Measurements from ENCODE around the gene ATP6V1G2. TPM values are rescaled to one million over a fixed set of nuclear protein-coding genes. Genes with fewer than 3 reads are reported as not detected.

ATP6V1G2 gene
- total RNA-seq, 1 donor from 2014 or later = 6.8 TPM

DNA sequence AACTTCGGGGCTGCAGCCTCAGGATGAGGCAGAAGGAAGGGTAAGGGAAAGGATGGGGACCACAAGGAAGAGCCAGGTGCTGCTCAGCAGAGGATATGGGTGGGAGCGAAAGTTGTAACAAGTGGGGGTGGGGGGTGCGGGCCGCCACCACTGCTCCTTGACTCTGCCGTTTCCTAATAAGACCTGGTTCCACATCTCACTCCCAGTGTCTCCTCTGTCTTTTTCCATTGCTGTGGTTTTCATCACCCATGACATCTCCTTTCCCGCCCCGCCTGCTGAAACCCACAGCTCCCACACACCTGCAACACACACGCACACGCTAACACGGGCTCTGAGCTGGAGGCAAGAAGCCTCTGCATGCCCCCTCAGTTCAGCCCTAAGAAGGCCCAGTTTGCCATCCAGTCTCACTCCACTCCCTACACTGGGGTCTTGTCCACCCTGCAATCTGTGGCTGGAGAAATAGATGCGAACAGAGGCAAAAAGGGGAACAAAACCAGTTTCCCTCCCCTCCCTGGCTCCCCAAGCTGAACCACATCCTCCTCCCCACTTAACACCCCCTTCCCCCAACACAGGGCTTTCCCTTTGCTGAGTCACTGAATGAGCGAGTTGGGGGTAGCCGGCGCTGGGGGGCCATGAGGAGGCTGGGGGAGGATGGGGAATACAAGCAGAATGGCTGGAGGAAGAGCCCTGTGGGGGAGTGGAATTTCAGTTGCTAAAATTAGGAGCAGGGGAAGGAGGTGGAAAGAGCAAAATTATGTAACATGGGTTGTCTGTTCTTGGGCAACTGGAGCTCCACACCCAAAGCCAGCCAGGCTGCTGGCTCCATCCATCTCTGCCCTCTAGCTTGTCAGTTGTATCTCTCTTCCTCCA, 12.5 kb upstream of the ATP6V1G2 start:
- Histone ChIP-seq H3K4me2 (no peak overlapping the region), H3K36me3 (no peaks in the 10 kb centered on the region), H2AFZ (replicated peaks) (no peak overlapping the region), H3K79me2 (ENCODE audit: low read depth) (peaks cover 3% of the 10 kb centered on the region), H3K27me3 (no peaks in the 10 kb centered on the region), H3F3A (ENCODE audit: low read depth) (no peaks in the 10 kb centered on the region), H3K4me3 (no peak overlapping the region), H3K9ac (no peak overlapping the region), H3K9me3 (ENCODE audit: low read depth) (no peaks in the 10 kb centered on the region), H3K4me1 (no peaks in the 10 kb centered on the region), H3K27ac (no peak overlapping the region), H4K20me1 (ENCODE audit: low read depth) (no peaks in the 10 kb centered on the region)
- Mint-ChIP-seq H3K4me3 (no peak overlapping the region), H3K27ac (no peak overlapping the region), H3K9me3 (no peaks in the 10 kb centered on the region), H3K4me1 (no peaks in the 10 kb centered on the region), H3K27me3 (ENCODE audit: insufficient read depth, low read depth) (no peaks in the 10 kb centered on the region), H3K36me3 (peaks cover 12% of the 10 kb centered on the region)
- no peak for TF ChIP-seq EZH2phosphoT487 (IDR thresholded peaks at IDR 0.05)
- no peak for TF ChIP-seq EZH2 (IDR thresholded peaks at IDR 0.05)
- TF ChIP-seq, protein P1, sequence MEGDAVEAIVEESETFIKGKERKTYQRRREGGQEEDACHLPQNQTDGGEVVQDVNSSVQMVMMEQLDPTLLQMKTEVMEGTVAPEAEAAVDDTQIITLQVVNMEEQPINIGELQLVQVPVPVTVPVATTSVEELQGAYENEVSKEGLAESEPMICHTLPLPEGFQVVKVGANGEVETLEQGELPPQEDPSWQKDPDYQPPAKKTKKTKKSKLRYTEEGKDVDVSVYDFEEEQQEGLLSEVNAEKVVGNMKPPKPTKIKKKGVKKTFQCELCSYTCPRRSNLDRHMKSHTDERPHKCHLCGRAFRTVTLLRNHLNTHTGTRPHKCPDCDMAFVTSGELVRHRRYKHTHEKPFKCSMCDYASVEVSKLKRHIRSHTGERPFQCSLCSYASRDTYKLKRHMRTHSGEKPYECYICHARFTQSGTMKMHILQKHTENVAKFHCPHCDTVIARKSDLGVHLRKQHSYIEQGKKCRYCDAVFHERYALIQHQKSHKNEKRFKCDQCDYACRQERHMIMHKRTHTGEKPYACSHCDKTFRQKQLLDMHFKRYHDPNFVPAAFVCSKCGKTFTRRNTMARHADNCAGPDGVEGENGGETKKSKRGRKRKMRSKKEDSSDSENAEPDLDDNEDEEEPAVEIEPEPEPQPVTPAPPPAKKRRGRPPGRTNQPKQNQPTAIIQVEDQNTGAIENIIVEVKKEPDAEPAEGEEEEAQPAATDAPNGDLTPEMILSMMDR (IDR thresholded peaks at IDR 0.05) = no peak
- DNase-seq (ENCODE audit: low spot score) = no peak

DNA sequence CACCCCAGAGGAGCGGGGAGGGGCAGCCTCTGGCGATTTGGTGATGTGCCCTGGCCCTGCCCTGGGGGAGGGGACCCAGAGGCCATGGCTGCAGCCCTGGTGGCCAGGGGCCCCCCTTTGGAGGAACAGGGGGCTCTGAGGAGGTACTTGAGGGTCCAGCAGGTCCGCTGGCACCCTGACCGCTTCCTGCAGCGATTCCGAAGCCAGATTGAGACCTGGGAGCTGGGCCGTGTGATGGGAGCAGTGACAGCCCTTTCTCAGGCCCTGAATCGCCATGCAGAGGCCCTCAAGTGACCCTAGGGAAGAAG, 11.9 kb upstream of the ATP6V1G2 start:
- DNase-seq (ENCODE audit: low spot score) = no peak
- Histone ChIP-seq H3K9me3 (ENCODE audit: low read depth) (no peaks in the 10 kb centered on the region), H4K20me1 (ENCODE audit: low read depth) (no peaks in the 10 kb centered on the region), H3K4me1 (no peaks in the 10 kb centered on the region), H3K4me3 (no peak overlapping the region), H2AFZ (replicated peaks) (no peak overlapping the region), H3K27me3 (no peaks in the 10 kb centered on the region), H3K27ac (no peak overlapping the region), H3K79me2 (ENCODE audit: low read depth) (peaks cover 3% of the 10 kb centered on the region), H3K9ac (no peak overlapping the region), H3K4me2 (no peak overlapping the region), H3F3A (ENCODE audit: low read depth) (no peaks in the 10 kb centered on the region), H3K36me3 (no peaks in the 10 kb centered on the region)
- Mint-ChIP-seq H3K27ac (no peak overlapping the region), H3K4me1 (no peaks in the 10 kb centered on the region), H3K27me3 (ENCODE audit: insufficient read depth, low read depth) (no peaks in the 10 kb centered on the region), H3K36me3 (peaks cover 12% of the 10 kb centered on the region), H3K4me3 (no peak overlapping the region), H3K9me3 (no peaks in the 10 kb centered on the region)
- no peak for TF ChIP-seq EZH2 (IDR thresholded peaks at IDR 0.05)
- no peak for TF ChIP-seq EZH2phosphoT487 (IDR thresholded peaks at IDR 0.05)
- TF ChIP-seq, protein P1 (IDR thresholded peaks at IDR 0.05) = no peak

DNA sequence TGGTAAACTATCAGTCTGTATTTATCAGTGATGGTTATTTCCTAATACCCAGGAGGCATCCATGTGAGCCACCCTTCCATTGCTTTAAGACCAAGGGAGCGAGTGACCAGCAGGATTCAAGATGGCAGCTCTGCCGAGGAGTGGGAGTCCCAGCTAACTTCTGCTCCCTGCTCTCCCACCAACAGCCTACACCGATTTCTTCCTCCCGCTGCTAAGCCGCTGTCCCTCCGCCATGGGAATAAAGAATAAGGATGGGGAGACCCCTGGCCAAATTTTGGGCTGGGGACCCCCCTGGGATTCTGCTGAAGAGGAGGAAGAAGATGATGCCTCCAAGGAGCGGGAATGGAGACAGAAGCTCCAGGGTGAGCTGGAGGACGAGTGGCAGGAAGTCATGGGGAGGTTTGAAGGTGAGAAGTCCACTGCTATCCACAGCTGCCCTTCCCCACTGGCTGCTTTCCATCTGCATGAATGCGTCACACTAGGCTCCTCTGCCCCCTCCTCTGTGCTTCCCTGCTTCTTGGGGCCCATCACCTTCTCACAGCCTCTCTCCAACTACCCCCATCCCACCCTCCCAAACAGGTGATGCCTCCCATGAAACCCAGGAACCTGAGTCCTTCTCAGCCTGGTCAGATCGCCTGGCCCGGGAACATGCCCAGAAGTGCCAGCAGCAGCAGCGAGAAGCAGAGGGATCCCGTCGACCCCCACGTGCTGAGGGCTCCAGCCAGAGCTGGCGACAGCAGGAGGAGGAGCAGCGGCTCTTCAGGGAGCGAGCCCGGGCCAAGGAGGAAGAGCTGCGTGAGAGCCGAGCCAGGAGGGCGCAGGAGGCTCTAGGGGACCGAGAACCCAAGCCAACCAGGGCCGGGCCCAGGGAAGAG, 11.3 kb upstream of the ATP6V1G2 start:
- H3K4me2 ChIP-seq = no peak overlapping the region
- H3K27me3 Mint-ChIP-seq (ENCODE audit: insufficient read depth, low read depth) = no peaks in the 10 kb centered on the region
- H3K9me3 Mint-ChIP-seq = no peaks in the 10 kb centered on the region
- H3K79me2 ChIP-seq (ENCODE audit: low read depth) = peaks cover 3% of the 10 kb centered on the region
- no peak overlapping the region for H3K9ac ChIP-seq
- H3K4me3 Mint-ChIP-seq = no peak overlapping the region
- TF ChIP-seq, protein P1 (IDR thresholded peaks at IDR 0.05) = no peak
- TF ChIP-seq EZH2 (IDR thresholded peaks at IDR 0.05) = no peak
- TF ChIP-seq EZH2phosphoT487 (IDR thresholded peaks at IDR 0.05) = no peak
- no peaks in the 10 kb centered on the region for H4K20me1 ChIP-seq (ENCODE audit: low read depth)
- no peaks in the 10 kb centered on the region for H3K4me1 ChIP-seq
- H3K27me3 ChIP-seq = no peaks in the 10 kb centered on the region
- no peak overlapping the region for H3K27ac ChIP-seq
- H3F3A ChIP-seq (ENCODE audit: low read depth) = no peaks in the 10 kb centered on the region
- peaks cover 13% of the 10 kb centered on the region for H3K36me3 Mint-ChIP-seq
- no peak overlapping the region for H3K4me3 ChIP-seq
- no peaks in the 10 kb centered on the region for H3K4me1 Mint-ChIP-seq
- H2AFZ ChIP-seq (replicated peaks) = no peak overlapping the region
- H3K27ac Mint-ChIP-seq = no peak overlapping the region
- DNase-seq (ENCODE audit: low spot score) = no peak
- no peaks in the 10 kb centered on the region for H3K9me3 ChIP-seq (ENCODE audit: low read depth)
- no peaks in the 10 kb centered on the region for H3K36me3 ChIP-seq

All from neural progenitor cell (in vitro differentiated cells).